Measurements from ENCODE around the gene CUX1. TPM values are rescaled to one million over a fixed set of nuclear protein-coding genes. Genes with fewer than 3 reads are reported as not detected.

Gene CUX1
- total and polyA plus RNA-seq, 10 of the 15 experiments (the other 5 are each of a cell fraction or from before 2014, with no cell fraction given) = 6.1 to 48.6 (median 25.9) TPM

GRCh38 chr7:102271158-102271798 lies 453.9 kb downstream of the CUX1 start:
- ChIA-PET POLR2A (no interaction called here), RAD21 (ENCODE audit: unreplicated experiment) (interaction anchor here (0.6 to 3.6 kb wide), 4 partner anchors 155 to 728 kb away, joined by 3 to 17 read pairs (median 8); no protein-coding TSS in a partner anchor), CTCF (interaction anchor here (1.0 to 5.6 kb wide), 5 partner anchors 10 to 728 kb away, joined by 3 to 39 read pairs (median 3); no protein-coding TSS in a partner anchor), SMC1A (ENCODE audit: uncharacterized antibody, unreplicated experiment) (interaction anchor here (1.0 to 2.4 kb wide), 5 partner anchors 480 to 731 kb away, joined by 3 to 11 read pairs (median 3); no protein-coding TSS in a partner anchor)
- Histone ChIP-seq H3K4me3 (no peak overlapping the region), H3K4me1 (ENCODE audit: control insufficient read depth, insufficient read depth, low read length) (no peaks in the 10 kb centered on the region), H3K27ac (ENCODE audit: control insufficient read depth, insufficient read depth) (no peak overlapping the region), H4K20me1 (ENCODE audit: control insufficient read depth, insufficient read depth) (no peaks in the 10 kb centered on the region), H3K27me3 (replicated peaks in 1 of 2; ENCODE audit: control insufficient read depth in 2 of 2, insufficient read depth in 2 of 2, low read length in 1 of 2) (no peaks in the 10 kb centered on the region; a peak in 1 of 4 replicates), H3K4me2 (ENCODE audit: control insufficient read depth, insufficient read depth) (no peak overlapping the region), H3K9ac (ENCODE audit: control insufficient read depth, insufficient read depth, low read length) (no peak overlapping the region), H3K36me3 (ENCODE audit: control insufficient read depth in 2 of 2, insufficient read depth in 2 of 2, low read length in 1 of 2) (no peaks in the 10 kb centered on the region; a peak in 1 of 4 replicates), H3K79me2 (ENCODE audit: control insufficient read depth, insufficient read depth, low read length) (no peaks in the 10 kb centered on the region), H3K9me3 (replicated peaks; ENCODE audit: control insufficient read depth, insufficient read depth, low read length) (no peaks in the 10 kb centered on the region), H2AFZ (ENCODE audit: control insufficient read depth, low read depth, low read length) (no peak overlapping the region)
- WGBS (ENCODE audit: insufficient coverage, insufficient replicate concordance, low lambda C conversion rate, missing lambda C conversion rate) = 76% methylated on average over 10 of the region's 10 CpGs
- TF ChIP-seq, protein P1, sequence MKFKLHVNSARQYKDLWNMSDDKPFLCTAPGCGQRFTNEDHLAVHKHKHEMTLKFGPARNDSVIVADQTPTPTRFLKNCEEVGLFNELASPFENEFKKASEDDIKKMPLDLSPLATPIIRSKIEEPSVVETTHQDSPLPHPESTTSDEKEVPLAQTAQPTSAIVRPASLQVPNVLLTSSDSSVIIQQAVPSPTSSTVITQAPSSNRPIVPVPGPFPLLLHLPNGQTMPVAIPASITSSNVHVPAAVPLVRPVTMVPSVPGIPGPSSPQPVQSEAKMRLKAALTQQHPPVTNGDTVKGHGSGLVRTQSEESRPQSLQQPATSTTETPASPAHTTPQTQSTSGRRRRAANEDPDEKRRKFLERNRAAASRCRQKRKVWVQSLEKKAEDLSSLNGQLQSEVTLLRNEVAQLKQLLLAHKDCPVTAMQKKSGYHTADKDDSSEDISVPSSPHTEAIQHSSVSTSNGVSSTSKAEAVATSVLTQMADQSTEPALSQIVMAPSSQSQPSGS (IDR thresholded peaks at IDR 0.05; ENCODE audit: low read length) = no peak
- TF ChIP-seq RUNX3 (IDR thresholded peaks at IDR 0.05; ENCODE audit: low read length) (no peak), ZSCAN29 (IDR thresholded peaks at IDR 0.05) (no peak), JUND (IDR thresholded peaks at IDR 0.05; ENCODE audit: low read depth, low read length) (no peak)
- BruUV-seq (replicated peaks) = no TSS peak
- DNase-seq (ENCODE audit: low read depth, low spot score) = no peak
- no peak for ATAC-seq
- in situ Hi-C loops (cut with MboI) (loop anchor here (5.0 to 25.0 kb wide), 3 partner anchors 669 to 909 kb away; partner anchors contain the start of gene COL26A1), intact Hi-C loops (cut with micrococcal nuclease; ENCODE audit: unreplicated experiment) (no loop called here)
- no peak for FAIRE-seq
